ENCODE data around the gene C1orf198. TPM values are rescaled to one million over a fixed set of nuclear protein-coding genes. Genes with fewer than 3 reads are reported as not detected.

The C1orf198 gene
- polyA plus RNA-seq, 3 donors, result 1.3 to 2.7 (median 1.6) TPM

DNA sequence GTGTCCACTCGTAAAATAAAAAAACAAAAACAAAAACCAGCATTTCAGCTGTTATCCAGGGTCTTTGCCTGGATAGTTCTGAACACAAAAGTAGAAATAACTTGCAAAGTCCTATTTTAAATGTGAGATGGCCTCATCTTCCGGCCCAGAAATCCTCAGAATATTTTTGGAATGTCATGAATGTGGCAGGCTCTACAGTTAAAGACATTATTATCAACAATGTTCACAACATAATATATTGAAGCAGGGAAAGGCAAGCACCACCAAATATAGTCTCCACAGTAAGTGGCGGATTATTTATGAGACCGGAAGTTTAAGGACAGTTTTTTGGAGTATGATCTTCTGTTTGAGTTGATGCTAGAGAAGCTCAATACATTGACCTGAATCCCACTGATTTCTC, 1.2 kb upstream of the C1orf198 start:
- DNase-seq, result no peak
- Histone ChIP-seq H3K79me2 (ENCODE audit: insufficient read depth, low read length) (no peaks in the 10 kb centered on the region), H4K20me1 (ENCODE audit: insufficient read depth, low read length) (no peaks in the 10 kb centered on the region), H3K4me2 (replicated peaks; ENCODE audit: extremely low read depth, low read length, poor library complexity, severe bottlenecking) (peak overlapping the region; percentile 98), H2AFZ (ENCODE audit: insufficient read depth, low read depth, low read length, poor library complexity, severe bottlenecking) (peak overlapping the region; percentile 84), H3K27me3 (ENCODE audit: control insufficient read depth in 2 of 2, insufficient read depth in 2 of 2, low read length in 2 of 2) (peaks cover 24 to 39% of the 10 kb centered on the region in 2 donors), H3K36me3 (replicated peaks in 1 of 2; ENCODE audit: control insufficient read depth in 1 of 2, insufficient read depth in 2 of 2, low read length in 2 of 2) (no peaks in the 10 kb centered on the region), H3K9ac (ENCODE audit: insufficient read depth, low read length, poor library complexity, severe bottlenecking) (no peak overlapping the region), H3K4me1 (ENCODE audit: control insufficient read depth in 1 of 2, insufficient read depth in 2 of 2, low read length in 2 of 2) (peaks cover 11 to 15% of the 10 kb centered on the region in 2 donors), H3K9me3 (replicated peaks in 1 of 2; ENCODE audit: control insufficient read depth in 1 of 2, insufficient read depth in 1 of 2, low read length in 2 of 2) (no peaks in the 10 kb centered on the region), H3K4me3 (replicated peaks in 1 of 3; ENCODE audit: low read depth in 2 of 3, low read length in 3 of 3) (no peak overlapping the region), H3K27ac (ENCODE audit: low read depth in 1 of 2, low read length in 2 of 2) (no peak overlapping the region)
- Mint-ChIP-seq H3K27ac (no peak overlapping the region), H3K4me3 (peak overlapping the region in 1 of 2 donors; percentile 53), H3K27me3 (ENCODE audit: low read depth in 3 of 3) (peaks cover 37 to 50% (median 49%) of the 10 kb centered on the region in 3 donors), H3K9me3 (peaks cover 0 to 6% (median 4%) of the 10 kb centered on the region in 7 donors), H3K36me3 (peaks cover 4 to 6% of the 10 kb centered on the region in 2 donors), H3K4me1 (peaks cover 11% of the 10 kb centered on the region)
- TF ChIP-seq, protein P1, sequence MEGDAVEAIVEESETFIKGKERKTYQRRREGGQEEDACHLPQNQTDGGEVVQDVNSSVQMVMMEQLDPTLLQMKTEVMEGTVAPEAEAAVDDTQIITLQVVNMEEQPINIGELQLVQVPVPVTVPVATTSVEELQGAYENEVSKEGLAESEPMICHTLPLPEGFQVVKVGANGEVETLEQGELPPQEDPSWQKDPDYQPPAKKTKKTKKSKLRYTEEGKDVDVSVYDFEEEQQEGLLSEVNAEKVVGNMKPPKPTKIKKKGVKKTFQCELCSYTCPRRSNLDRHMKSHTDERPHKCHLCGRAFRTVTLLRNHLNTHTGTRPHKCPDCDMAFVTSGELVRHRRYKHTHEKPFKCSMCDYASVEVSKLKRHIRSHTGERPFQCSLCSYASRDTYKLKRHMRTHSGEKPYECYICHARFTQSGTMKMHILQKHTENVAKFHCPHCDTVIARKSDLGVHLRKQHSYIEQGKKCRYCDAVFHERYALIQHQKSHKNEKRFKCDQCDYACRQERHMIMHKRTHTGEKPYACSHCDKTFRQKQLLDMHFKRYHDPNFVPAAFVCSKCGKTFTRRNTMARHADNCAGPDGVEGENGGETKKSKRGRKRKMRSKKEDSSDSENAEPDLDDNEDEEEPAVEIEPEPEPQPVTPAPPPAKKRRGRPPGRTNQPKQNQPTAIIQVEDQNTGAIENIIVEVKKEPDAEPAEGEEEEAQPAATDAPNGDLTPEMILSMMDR (IDR thresholded peaks at IDR 0.05), result no peak
- intact Hi-C loops (cut with micrococcal nuclease), result loop anchor here in 1 of 2 donors (5.0 kb wide), 1 partner anchor 108 kb away; the partner anchor contains the start of genes ARV1 and TTC13
- WGBS (ENCODE audit: insufficient coverage), result no CpG with 5 or more reads among the region's 4 CpGs

DNA sequence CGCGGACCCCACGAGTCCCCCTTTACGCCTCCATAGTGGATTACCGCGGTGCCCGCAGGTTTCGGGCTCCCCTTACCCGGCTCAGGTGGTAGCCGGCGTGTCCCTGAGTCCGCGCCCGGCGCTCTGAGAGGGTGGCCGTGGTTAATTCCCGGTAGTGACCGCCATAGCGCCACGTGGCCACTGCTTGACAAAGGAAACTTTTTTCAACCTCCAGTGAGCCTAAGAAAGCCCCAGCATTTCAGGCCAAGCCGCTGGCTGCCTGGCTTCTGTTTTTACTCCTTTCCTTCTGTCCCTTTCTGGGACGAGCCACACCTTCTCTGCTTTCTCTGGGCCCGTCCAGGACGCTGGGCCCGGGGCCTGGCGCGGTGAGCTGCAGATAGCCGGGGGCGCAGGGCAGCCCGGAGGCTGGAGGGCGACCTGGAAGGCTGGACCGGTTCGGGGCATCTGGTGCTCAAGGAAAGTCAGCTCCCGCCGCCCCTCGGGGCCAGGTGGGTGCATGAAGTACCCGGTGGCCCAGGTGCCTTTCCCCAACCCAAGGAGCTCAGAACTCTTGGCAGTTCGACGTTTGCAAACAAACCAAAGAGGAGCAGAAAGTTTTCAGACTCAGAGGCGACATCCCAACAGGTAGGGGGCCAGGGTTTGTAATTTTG, 540 bp upstream of the C1orf198 start:
- Histone ChIP-seq H3K4me3 (replicated peaks in 1 of 3; ENCODE audit: low read depth in 2 of 3, low read length in 3 of 3) (peak overlapping the region; percentile 31 to 86 (median 45)), H2AFZ (ENCODE audit: insufficient read depth, low read depth, low read length, poor library complexity, severe bottlenecking) (peak overlapping the region; percentile 84), H3K79me2 (ENCODE audit: insufficient read depth, low read length) (no peaks in the 10 kb centered on the region), H3K27me3 (ENCODE audit: control insufficient read depth in 2 of 2, insufficient read depth in 2 of 2, low read length in 2 of 2) (peaks cover 24 to 39% of the 10 kb centered on the region in 2 donors), H3K9me3 (replicated peaks in 1 of 2; ENCODE audit: control insufficient read depth in 1 of 2, insufficient read depth in 1 of 2, low read length in 2 of 2) (no peaks in the 10 kb centered on the region), H3K4me1 (ENCODE audit: control insufficient read depth in 1 of 2, insufficient read depth in 2 of 2, low read length in 2 of 2) (peaks cover 11 to 15% of the 10 kb centered on the region in 2 donors), H3K36me3 (replicated peaks in 1 of 2; ENCODE audit: control insufficient read depth in 1 of 2, insufficient read depth in 2 of 2, low read length in 2 of 2) (no peaks in the 10 kb centered on the region), H3K9ac (ENCODE audit: insufficient read depth, low read length, poor library complexity, severe bottlenecking) (peak overlapping the region; percentile 39), H3K27ac (ENCODE audit: low read depth in 1 of 2, low read length in 2 of 2) (no peak overlapping the region), H3K4me2 (replicated peaks; ENCODE audit: extremely low read depth, low read length, poor library complexity, severe bottlenecking) (peak overlapping the region; percentile 98), H4K20me1 (ENCODE audit: insufficient read depth, low read length) (no peaks in the 10 kb centered on the region)
- H3K27me3 Mint-ChIP-seq (ENCODE audit: low read depth in 3 of 3), result peaks cover 37 to 51% (median 47%) of the 10 kb centered on the region in 3 donors
- DNase-seq, result peak; percentile 8 to 32 (median 11)
- peaks cover 4 to 6% of the 10 kb centered on the region in 2 donors for H3K36me3 Mint-ChIP-seq
- TF ChIP-seq, protein P1 (IDR thresholded peaks at IDR 0.05), result no peak
- peak overlapping the region; percentile 89 to 93 for H3K4me3 Mint-ChIP-seq
- whole genome bisulfite sequencing (ENCODE audit: insufficient coverage), result 4% methylated on average over 36 of the region's 40 CpGs
- intact Hi-C loops (cut with micrococcal nuclease), result loop anchor here in 1 of 2 donors (5.0 kb wide), 1 partner anchor 108 kb away; the partner anchor contains the start of genes ARV1 and TTC13
- peak overlapping the region in 3 of 7 donors; percentile 8 to 72 (median 55) for H3K27ac Mint-ChIP-seq
- peaks cover 0 to 6% (median 4%) of the 10 kb centered on the region in 7 donors for H3K9me3 Mint-ChIP-seq
- H3K4me1 Mint-ChIP-seq, result peaks cover 11% of the 10 kb centered on the region

Data from CD14-positive monocyte (primary cell).